GM19025 (cell line): Measurements from ENCODE around the gene SLC25A29.
A peak's percentile ranks its signal among the peaks of the same experiment; 100 is the strongest.
"Not testable (repeated sequence)": the region's sequence is repeated elsewhere in the genome, so short reads cannot be mapped to it uniquely, and the experiment has no call there.

Experiments used
- ATAC-seq: cut with Tn5 transposase; IDR thresholded peaks from one replicate; pipeline ENCODE4 v1.9.1; 2021; ENCODE audit warnings: mild to moderate bottlenecking, low read depth, moderate library complexity; ENCODE audit not compliant: unreplicated experiment

Gene SLC25A29, protein sequence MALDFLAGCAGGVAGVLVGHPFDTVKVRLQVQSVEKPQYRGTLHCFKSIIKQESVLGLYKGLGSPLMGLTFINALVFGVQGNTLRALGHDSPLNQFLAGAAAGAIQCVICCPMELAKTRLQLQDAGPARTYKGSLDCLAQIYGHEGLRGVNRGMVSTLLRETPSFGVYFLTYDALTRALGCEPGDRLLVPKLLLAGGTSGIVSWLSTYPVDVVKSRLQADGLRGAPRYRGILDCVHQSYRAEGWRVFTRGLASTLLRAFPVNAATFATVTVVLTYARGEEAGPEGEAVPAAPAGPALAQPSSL

DNA sequence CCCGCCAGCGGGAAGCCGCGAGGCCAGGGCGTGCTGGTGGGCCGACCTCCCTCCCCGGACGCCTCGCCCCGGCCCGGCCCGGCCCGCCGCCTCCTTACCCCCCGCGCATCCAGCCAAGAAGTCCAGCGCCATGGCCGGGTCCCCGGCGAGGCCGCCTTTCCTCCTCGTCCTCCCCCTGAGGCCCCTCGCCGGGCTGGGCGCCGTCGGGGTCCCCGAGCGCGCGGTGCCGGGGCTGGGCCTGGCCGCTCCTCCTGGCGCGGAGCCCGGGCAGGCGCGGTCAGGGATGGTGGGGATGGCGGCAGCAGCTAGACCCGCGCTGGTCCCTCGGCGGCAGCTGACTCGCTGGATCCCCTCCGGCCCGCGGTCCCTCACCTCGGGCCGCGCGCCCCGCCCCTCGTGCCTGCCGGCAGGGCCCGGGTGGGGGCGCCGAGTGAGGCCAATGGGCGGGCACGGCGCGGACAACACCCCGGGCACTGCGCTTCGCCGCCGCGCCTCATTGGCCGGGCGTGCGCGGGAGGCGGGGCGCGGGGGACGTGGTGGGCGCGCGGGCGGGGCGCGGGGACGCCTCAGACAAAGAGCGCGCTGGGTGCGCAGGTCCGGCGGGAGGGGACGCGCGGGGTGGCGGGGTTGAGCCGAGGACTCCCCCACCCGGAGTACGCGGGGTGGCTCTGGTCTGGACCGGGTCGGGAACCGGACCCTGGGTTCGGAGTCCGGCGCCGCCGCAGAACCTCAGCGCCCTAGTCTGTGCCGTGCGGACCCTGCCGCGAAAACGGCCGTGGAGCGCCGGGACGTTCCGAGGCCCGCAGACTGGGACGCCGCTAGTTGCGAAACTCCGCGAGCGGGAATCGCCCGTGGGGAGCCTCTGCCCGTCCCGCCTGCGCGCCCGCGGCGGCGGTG, at the start of gene SLC25A29:
TSS of gene SLC25A29 (minus strand) at position 344 of the 897 bp plus-strand sequence. CDS start at position 132, 212 bp downstream.
- ATAC-seq, result peak; percentile 90

DNA sequence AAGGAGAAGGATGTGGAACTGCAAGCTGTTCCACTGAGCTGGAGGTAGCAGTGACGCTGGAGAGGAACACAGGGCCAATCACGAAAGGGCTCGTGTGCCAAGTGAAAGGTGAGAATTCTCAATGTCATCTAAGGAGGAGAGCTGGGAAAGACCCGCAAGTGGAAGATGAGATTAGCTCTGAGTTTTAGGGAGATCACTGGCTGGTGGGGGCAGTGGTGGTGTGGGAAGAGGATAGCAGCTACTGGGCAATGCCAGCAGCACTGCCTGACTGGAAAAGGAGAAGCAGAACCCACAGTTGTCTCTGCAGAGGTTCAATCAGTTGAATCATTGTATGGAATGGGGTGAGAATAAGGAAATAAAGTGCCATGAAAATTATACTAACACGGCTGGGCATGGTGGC, 44.7 kb upstream of the SLC25A29 start:
- no peak for ATAC-seq

DNA sequence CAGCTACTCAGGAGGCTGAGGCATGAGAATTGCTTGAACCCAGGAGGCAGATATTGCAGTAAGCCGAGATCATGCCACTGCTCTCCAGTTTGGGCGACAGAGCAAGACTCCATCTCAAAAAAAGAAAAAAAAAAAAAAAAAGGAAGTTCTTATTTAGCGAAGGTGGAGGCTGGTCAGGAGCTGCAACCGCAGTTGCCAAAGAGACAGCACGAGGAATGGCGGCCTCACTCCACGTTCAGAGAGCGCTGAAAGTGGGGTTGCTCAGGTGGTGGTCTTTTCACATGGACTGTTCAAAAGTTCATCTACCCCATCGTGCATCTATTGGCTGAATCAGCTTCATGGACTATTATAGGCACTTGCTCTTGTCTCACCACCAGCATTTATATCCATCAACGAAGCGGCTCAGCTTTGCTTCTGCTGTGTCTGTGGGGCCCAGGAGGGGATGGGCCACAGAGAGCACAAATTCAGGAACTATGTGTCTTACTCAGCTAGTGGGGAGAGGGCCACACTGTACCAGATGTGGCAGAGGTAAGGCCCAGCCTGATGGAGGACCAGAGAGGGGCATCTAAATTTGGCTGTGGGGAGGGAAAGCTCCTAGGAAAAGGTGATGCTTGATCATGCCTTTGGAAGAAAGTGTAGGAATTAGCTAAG, 44.2 kb upstream of the SLC25A29 start:
- no peak for ATAC-seq

DNA sequence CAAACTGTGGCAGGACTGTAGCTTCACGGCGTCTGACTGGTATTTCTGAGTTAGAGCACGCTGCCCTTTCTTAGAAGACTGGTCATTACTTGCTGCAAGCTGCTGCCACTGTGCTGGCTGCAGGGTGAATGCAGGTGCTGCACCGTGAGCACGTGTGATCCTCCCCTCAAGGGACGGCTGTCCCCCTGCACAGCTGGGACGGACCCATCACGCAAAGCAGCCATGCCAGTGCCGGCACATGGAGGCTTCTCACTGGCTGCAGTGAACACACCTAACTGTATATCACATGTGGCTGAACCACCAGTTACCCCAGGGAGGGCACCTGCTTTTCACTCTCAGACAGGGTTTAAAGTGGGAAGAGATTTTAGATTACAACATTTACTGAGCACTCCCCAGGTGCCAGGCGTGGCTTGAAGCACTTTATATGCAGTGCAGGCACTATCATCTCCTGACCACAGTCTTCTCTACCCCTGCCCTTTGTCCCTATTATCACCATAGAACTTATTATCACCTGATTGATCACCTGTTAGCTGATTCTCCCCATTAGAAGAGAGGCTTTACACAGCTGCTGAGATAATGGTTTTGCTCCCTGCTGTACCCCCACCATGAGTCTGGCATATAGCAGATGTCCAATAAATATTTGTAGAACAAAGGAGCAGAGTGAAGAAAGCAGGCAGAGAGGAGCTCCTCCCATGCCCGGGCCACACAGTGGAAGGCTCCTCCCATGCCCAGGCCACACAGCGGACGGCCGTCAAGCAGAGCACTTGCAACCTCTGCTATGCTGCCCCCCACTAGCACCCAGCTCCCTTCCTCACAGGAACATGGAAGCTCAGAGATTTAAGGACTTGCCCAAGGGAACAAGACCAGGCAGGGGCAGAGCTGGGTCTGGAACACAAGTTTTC, 42.8 kb upstream of the SLC25A29 start:
- no peak for ATAC-seq

DNA sequence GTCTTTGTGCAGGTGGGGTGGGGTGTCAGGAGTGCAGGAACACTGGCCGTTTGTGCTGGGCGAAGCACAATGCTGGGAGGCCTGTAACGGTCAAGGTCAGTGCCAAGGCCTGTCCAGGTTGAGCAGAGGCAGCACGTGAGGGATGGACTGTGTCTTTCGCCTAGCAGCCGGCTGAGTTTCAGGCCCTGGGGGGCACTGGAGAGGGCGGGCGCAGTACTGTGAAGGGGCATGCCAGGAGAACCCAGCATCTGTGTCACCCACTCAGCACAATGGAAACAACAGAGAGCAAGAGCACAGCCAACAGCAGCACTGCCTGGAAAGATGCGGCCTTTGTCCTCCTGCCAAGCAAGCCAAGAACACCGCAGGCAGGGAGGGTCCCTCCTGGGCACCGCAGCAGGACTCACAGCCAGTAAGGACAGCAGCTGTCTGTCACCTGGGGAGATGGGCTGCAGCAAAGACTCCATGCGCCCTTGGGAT, 42.0 kb upstream of the SLC25A29 start:
- no peak for ATAC-seq

DNA sequence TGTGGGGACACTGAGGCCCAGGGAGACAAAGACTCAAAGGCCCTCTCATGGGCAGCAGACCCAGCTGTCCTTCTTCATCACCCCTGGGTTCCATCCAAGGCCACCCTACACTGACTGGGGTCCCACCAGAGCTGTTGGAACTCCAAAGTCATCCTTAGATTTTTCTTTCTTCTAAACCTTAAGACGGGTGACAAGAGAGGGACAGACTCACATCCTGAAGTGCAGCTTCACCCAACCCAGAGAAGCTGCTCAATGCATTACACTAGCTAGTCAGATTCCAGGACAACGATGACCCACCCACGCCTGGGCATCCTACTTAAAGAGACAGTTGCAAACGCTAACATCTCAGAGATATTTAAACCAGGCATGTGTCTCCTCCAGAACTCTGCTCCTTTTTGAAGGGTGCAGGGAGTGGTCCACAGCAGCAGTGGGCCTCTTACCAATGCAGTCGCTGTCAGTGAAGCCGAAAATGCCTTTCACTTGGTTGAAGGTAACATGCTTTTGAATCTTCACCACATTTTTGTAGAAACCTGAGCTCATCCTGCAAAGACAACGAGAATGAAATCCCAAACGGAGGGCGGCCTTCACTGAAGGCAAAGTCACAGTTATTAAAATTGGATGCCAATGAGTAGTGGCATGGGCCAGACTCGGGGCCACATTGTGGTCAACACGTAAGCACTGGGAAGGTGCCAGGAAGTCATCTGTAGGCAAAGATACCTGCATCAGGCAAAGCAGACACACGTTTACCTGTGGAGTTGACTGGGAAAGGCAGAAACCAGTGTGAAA, 40.3 kb upstream of the SLC25A29 start:
- ATAC-seq, result no peak

DNA sequence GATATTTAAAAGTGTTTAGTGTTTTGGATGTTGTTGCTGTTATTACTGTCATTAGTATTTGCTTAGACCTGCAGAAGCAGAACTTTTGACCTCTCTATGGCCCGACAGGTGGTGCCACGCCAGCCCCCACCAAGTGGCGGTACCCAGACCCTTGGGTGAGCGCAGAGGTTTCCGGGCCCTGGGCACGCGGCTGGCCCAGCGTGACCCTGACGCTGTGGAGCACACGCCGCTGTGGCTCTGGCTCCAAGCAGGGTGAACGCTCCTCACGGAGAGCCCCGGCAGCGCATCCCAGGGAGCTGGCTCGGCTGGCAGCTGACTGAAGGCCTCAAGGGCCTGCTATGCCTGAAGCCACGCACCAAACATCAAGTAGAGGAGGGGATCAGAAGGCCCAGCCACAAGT, 39.5 kb upstream of the SLC25A29 start:
- ATAC-seq, result no peak

DNA sequence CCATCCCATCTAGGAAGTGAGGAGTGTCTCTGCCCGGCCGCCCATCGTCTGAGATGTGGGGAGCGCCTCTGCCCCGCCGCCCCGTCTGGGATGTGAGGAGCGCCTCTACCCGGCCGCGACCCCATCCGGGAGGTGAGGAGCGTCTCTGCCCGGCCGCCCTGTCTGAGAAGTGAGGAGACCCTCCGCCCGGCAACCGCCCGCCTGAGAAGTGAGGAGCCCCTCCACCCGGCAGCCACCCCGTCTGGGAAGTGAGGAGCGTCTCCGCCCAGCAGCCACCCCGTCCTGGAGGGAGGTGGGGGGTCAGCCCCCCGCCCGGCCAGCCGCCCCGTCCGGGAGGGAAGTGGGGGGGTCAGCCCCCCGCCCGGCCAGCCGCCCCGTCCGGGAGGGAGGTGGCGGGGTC, 38.4 kb upstream of the SLC25A29 start:
- ATAC-seq, result not testable (repeated sequence)

DNA sequence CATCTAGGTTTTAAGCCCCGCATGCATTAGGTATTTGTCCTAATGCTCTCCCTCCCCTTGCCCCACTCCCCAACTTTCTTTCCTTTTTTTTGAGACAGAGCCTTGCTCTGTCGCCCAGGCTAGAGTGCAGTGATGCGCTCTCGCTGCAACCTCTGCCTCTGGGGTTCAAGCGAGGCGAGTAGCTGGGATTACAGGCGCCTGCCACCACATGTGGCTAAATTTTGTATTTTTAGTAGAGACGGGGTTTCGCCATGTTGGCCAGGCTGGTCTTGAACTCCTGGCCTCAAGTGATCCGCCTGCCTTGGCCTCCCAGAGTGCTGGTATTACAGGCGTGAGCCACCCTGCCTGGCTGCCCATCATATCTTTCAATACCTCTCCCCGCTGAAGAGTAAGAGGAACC, 36.6 kb upstream of the SLC25A29 start:
- not testable (repeated sequence) for ATAC-seq

DNA sequence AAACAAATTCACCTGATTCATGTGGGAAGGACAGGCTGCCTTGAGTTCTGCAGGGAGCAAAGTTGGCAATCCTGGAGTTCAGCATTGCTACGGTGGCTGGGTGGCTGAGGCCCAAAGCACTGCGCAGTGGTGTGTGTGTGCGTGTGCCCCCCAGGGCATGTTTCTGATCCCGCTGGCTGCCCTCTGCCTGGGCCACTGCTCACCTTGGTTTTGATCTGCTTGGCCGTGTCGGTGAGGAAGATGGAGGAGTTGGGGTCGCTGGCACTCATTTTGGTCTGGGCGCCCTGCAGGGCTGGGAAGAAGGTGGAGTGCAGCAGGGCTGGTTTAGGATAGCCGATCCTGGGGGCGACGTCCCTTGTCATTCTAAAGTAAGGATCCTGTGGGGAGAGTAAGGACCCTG, 36.0 kb upstream of the SLC25A29 start:
- no peak for ATAC-seq

DNA sequence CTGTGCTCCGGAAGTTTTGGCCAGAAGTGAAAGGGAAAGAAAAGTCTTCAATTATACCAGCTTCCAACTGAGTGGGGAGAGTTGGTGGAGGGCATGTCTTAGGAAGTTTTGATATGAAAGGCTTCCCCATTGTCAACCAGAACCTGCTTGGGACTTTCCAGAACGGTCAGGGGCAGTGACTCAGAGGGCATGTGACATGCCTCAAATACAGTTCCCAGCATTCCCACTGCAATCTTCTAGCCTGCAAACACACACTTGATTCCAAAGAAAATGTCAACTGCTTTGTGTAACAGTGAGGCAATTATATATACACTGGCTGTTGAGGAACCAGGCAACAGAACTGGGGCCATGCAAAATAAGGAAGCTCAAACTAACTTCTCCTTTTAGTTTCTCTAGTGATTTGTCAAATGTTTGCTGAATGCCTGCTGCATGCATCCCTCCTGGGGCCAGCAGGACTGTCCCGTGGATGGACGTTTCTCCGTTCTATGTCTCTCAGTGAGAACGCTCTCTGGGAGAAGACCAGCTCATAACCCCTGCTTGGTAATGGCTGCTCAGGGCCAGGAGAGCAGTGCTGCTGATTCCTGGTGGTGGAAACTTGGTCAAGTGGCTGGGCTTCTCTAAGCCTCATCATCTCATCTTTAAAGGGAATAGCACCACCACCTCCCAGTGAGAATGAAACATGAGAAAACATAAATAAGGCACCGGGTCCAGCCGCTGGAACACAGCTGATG, 35.2 kb upstream of the SLC25A29 start:
- no peak for ATAC-seq

DNA sequence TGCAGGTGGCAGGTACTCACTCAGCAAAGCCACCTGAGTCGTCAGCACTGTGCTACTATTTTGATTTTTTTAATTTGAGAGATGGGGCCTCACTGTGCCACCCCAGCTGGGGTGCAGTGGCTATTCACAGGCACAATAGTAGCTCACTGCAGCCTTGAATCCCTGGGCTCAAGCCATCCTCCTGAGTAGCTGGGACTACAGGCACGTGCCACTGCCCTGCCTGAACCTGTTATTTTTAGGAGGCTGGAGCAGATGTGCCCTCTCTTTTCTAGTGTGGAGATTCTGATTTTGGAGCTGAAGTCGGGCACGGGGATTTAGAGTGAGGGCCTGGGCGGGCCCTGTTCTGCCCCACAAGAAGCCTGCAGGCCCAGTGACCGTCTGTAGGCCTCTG, 34.2 kb upstream of the SLC25A29 start:
- no peak for ATAC-seq

DNA sequence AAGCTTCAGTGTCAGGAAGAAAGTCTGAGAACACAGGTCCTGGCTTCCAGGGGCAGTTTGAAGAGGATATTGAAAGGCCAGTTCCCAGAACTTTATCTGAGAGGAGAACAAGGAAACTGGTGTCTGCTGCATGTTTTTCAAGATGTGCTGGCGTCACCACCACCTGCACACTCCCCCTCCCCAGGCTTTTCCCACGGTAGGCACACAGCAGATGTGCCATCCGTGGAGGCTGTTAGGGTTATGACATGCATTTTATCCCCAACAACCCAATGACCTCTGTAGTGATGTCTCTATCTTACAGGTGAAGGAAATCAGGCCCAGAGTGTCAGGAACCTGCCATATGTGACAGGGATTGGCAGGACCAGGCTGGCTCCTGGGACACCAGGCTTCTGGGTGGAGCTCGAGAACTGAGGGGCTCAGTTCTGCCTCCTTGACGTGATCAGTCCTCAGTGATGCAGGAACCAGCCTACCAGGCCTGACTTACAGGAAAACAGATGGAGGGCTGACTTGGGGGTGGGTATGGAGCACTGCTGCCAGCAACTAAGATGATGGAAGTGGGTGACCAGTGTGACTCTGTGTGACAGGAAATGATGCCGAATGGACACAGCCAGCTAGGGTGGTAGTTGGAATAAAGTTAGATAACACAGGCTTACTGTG, 33.6 kb upstream of the SLC25A29 start:
- no peak for ATAC-seq

DNA sequence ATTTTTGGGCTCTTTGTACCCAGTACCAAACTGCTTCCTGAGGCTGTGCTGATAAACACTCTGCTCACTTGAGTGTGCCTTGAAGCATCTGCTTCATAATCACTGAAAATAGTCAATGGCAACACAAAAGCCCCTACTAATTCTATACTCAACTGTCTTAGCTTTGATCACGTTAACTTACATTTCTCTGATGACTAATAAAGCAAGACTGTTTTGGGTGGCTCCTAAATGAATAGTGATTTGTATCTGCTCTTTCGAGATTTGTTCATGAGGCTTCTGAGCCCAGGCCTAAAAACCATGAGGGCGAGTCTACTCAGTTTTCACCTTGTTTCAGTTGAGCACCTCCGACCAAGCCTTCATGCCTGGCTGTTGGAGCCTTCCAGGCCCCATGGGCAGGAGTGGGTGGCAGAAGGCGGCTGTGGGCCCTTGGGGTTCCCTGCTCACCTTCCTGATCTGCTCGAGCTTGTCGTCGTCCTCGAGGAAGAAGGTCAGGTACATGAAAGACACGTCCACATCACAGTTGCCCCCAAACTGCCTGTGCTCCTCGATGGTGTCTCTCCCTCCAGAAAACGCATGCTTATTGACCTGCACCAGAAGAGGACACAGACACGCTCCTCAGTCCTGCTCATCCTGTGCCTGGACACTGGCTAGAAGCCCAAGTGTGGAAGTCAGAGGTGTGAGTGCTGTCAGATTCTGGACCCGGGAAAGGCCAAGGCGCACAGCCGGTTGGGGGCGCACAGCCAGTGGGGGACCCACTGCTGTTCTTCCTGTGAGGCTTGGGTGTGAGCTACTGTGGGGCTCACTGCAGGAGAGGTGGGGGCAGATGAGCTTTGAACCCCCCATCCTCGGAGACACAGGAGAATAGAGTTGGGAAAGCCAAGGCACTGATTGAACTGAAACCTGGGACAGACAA, 30.6 kb upstream of the SLC25A29 start:
- ATAC-seq, result no peak

DNA sequence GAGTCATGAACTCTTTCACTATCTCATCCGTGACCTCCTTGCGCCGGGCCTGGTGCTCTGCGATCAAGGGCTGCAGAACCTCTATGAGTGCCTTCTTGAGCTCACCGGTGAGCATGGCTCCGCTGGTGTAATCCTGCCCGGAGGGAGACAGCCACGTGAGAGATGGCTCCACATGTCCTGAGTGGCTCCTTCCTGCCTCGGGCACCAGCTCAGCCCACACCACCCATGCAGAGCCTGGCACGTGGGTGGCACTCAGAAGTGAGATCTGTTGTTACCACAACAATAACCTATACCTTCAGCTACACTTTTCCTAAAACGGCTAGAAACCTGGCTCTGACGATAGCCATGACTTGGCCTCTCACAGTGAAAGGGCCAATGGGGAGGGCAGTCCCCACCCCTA, 28.7 kb upstream of the SLC25A29 start:
- no peak for ATAC-seq

DNA sequence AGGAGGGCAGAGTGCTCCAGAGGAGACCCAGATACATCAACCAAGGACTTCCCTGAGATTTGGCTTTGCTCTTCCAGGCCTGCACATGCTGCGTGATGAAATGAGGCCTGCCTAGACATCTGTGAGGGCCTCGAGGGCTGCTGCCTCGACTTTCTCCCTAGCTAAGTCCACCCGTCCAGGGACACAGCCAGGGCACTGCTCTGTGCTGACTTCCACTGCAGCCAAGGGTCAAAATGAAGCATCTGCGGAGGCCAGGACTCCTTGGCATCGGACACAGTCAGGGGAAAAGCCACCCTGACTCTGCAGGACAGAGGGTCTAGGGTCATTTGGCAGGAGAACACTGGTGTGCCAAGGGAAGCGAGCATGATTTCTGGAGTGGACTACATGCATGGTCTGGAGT, 27.6 kb upstream of the SLC25A29 start:
- ATAC-seq, result no peak

DNA sequence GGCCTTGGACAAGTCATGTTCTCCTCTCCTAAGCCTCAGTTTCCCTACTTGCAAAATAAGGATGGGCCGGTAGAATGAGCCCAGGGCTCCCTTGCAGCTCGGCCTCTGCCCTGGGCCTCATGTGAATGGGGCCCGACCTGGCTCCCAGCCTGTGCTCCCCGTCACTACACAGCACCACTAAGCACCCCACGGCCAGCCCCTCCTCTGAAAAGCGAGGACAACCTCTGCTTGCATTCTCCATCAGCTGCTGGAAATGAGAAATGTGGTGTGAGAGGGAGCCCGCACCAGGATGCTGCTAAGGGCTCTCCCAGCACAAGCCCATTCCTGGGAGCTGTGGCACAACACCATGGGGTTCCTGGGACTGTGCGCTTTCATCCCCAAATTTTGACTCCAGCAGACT, 27.1 kb upstream of the SLC25A29 start:
- no peak for ATAC-seq
